Esophagus muscularis mucosa (tissue), 4 donors: Measurements from ENCODE around the gene OR1K1. TPM values are rescaled to one million over a fixed set of nuclear protein-coding genes. Genes with fewer than 3 reads are reported as not detected.
"Not testable (repeated sequence)": the region's sequence is repeated elsewhere in the genome, so short reads cannot be mapped to it uniquely, and the experiment has no call there.

ENCODE experiments used
- DNase-seq: peaks from one replicate; pipeline ENCODE4 v3.0.0-alpha.2; 2017; ENCODE audit errors: extremely low spot score
- H3K27ac ChIP-seq, 4 donors: fragments of 200-600 bp; sonication (generic); replicated peaks in 1 of 4; 1 replicate in 3 of 4; 2 replicates in 1 of 4; pipeline ENCODE4 v1.5.1; 2016 to 2019; ENCODE audit warnings: mild to moderate bottlenecking in 1 of 4
- H3K27me3 ChIP-seq, 4 donors: fragments of 200-600 bp; sonication (generic); one replicate each; pipeline versions ENCODE4 v1.5.1 to v1.6.0; 2016 to 2019
- H3K36me3 ChIP-seq, 4 donors: fragments of 200-600 bp; sonication (generic); one replicate each; pipeline ENCODE4 v1.5.1; 2016 to 2019
- H3K4me1 ChIP-seq, 4 donors: fragments of 200-600 bp; sonication (generic); one replicate each; pipeline ENCODE4 v1.5.1; 2016 to 2019
- H3K4me3 ChIP-seq, 4 donors: fragments of 200-600 bp; sonication (generic); 1 replicate in 2 of 4; 2 replicates in 2 of 4; pipeline ENCODE4 v1.5.1; 2016 to 2019; ENCODE audit warnings: mild to moderate bottlenecking in 4 of 4, moderate library complexity in 1 of 4
- H3K9me3 ChIP-seq, 4 donors: fragments of 200-600 bp; sonication (generic); 1 replicate in 3 of 4; 2 replicates in 1 of 4; pipeline ENCODE4 v1.5.1; 2016 to 2019
- CTCF ChIP-seq, 3 experiments: fragments of 200-600 bp in 2 of 3; fragments of 450-650 bp in 1 of 3; sonication (generic) in 2 of 3; IDR thresholded peaks; one replicate each; pipeline ENCODE4 v1.5.1; 2017 to 2019; ENCODE audit warnings: antibody characterized with exemption in 3 of 3, mild to moderate bottlenecking in 2 of 3, moderate library complexity in 1 of 3
- EP300 ChIP-seq: sonication (generic); formaldehyde crosslinking; IDR thresholded peaks from one replicate; pipeline ENCODE4 v1.6.1; 2017; ENCODE audit warnings: antibody characterized with exemption
- POLR2A ChIP-seq: fragments of 450-650 bp; IDR thresholded peaks from one replicate; pipeline ENCODE4 v1.6.1; 2017; ENCODE audit warnings: antibody characterized with exemption, moderate library complexity, mild to moderate bottlenecking, low read depth
- POLR2AphosphoS5 ChIP-seq, 2 donors: sonication (generic); formaldehyde crosslinking; IDR thresholded peaks; one replicate each; pipeline ENCODE4 v1.6.1; 2017; ENCODE audit warnings: antibody characterized with exemption in 2 of 2
- WGBS: methylation state at CpG from one replicate; pipeline ENCODE4 v1.1.5; 2018; 5-methylcytosine and 5-hydroxymethylcytosine counted together
- intact Hi-C: fragments of 100-400 bp; cut with DNase I; formaldehyde crosslinking; loops from one replicate; pipeline ENCODE4 v1.15.1; 2023
- total RNA-seq, 4 donors: library from RNA; depleted of rRNA; stranded (reverse); fragments of >200 nt; gene quantifications; one replicate each; pipeline versions ENCODE4 v1.1.0 to v1.2.1, GENCODE V29; 2016

OR1K1 gene
- total RNA-seq, 4 donors from 2014 or later: not detected

GRCh38 chr9:122822056-122822455 is 22.1 kb downstream of the OR1K1 start:
- WGBS: 93% methylated on average over 6 of the region's 6 CpGs
- Histone ChIP-seq H3K4me1 (peaks cover 24 to 73% (median 45%) of the 10 kb centered on the region in 4 donors), H3K36me3 (peaks cover 11 to 60% (median 46%) of the 10 kb centered on the region in 4 donors), H3K4me3 (no peak overlapping the region), H3K27me3 (no peaks in the 10 kb centered on the region), H3K27ac (peak overlapping the region in 3 of 4 donors; percentile 10 to 47 (median 26)), H3K9me3 (no peaks in the 10 kb centered on the region)
- TF ChIP-seq POLR2AphosphoS5 (IDR thresholded peaks at IDR 0.05) (no peak), CTCF (IDR thresholded peaks at IDR 0.05) (no peak), POLR2A (no peak), EP300 (no peak)
- DNase-seq: no peak
- intact Hi-C loops: loop anchor here (10.0 kb wide), 2 partner anchors 557 to 727 kb away; partner anchors contain the start of genes MRRF, RBM18 and TTLL11

- no peak for DNase-seq
- H3K27ac ChIP-seq: no peak overlapping the region
- TF ChIP-seq CTCF (IDR thresholded peaks at IDR 0.05): no peak
- no peak for TF ChIP-seq POLR2AphosphoS5 (IDR thresholded peaks at IDR 0.05)
- no peak for TF ChIP-seq EP300
- peaks cover 11 to 52% (median 40%) of the 10 kb centered on the region in 4 donors for H3K36me3 ChIP-seq
- no peaks in the 10 kb centered on the region for H3K9me3 ChIP-seq
- intact Hi-C loops: loop anchor here (10.0 kb wide), 2 partner anchors 558 to 728 kb away; partner anchors contain the start of genes MRRF, RBM18 and TTLL11
- no peak overlapping the region for H3K4me3 ChIP-seq
- H3K27me3 ChIP-seq: no peaks in the 10 kb centered on the region
- peaks cover 30 to 80% (median 51%) of the 10 kb centered on the region in 4 donors for H3K4me1 ChIP-seq
- 95% methylated on average over 4 of the region's 4 CpGs for WGBS
Measured at GRCh38 chr9:122822938-122823337, 23.0 kb downstream of the OR1K1 start.

- peaks cover 1 to 24% (median 21%) of the 10 kb centered on the region in 4 donors for H3K36me3 ChIP-seq
- intact Hi-C loops: loop anchor here (10.0 kb wide), 2 partner anchors 563 to 733 kb away; partner anchors contain the start of genes MRRF, RBM18 and TTLL11
- DNase-seq: no peak
- peak overlapping the region; percentile 78 to 100 (median 92) for H3K4me3 ChIP-seq
- peak overlapping the region; percentile 93 to 99 (median 96) for H3K27ac ChIP-seq
- peaks cover 22 to 52% (median 30%) of the 10 kb centered on the region in 4 donors for H3K4me1 ChIP-seq
- no peaks in the 10 kb centered on the region for H3K27me3 ChIP-seq
- 1% methylated on average over 8 of the region's 8 CpGs for WGBS
- no peaks in the 10 kb centered on the region for H3K9me3 ChIP-seq
- TF ChIP-seq POLR2AphosphoS5 (IDR thresholded peaks at IDR 0.05) (no peak), EP300 (no peak), POLR2A (no peak), CTCF (IDR thresholded peaks at IDR 0.05) (no peak)
Measured at GRCh38 chr9:122827761-122828093, 27.8 kb downstream of the OR1K1 start.

- 69% methylated on average over 18 of the region's 18 CpGs for WGBS
Measured at GRCh38 chr9:122828965-122829284, 29.0 kb downstream of the OR1K1 start.

GRCh38 chr9:122832194-122832593 is 32.3 kb downstream of the OR1K1 start:
- TF ChIP-seq CTCF (IDR thresholded peaks at IDR 0.05) (no peak), POLR2AphosphoS5 (IDR thresholded peaks at IDR 0.05) (no peak), POLR2A (no peak), EP300 (no peak)
- H3K27ac ChIP-seq: no peak overlapping the region
- intact Hi-C loops: no loop called here
- H3K4me3 ChIP-seq: no peak overlapping the region
- H3K9me3 ChIP-seq: no peaks in the 10 kb centered on the region
- no peaks in the 10 kb centered on the region for H3K27me3 ChIP-seq
- no peak for DNase-seq
- 81% methylated on average over 3 of the region's 3 CpGs for WGBS
- H3K4me1 ChIP-seq: peaks cover 5 to 11% (median 7%) of the 10 kb centered on the region in 4 donors
- no peaks in the 10 kb centered on the region for H3K36me3 ChIP-seq

More at GRCh38 chr9:122828965-122829284, 29.0 kb downstream of the OR1K1 start:
- DNase-seq, H3K27me3 ChIP-seq, H3K9me3 ChIP-seq: not testable (repeated sequence)
- Histone ChIP-seq H3K4me3 (peak overlapping the region; percentile 78 to 100 (median 92)), H3K36me3 (peaks cover 0 to 13% (median 10%) of the 10 kb centered on the region in 4 donors), H3K4me1 (peaks cover 22 to 43% (median 28%) of the 10 kb centered on the region in 4 donors), H3K27ac (peak overlapping the region; percentile 93 to 99 (median 96))
- intact Hi-C loops: loop anchor here (10.0 kb wide), 2 partner anchors 564 to 734 kb away; partner anchors contain the start of genes MRRF, RBM18 and TTLL11
